ENCODE data around the gene ARHGDIA.

Gene ARHGDIA

GRCh38 chr17:81914103-81914850 is 43.1 kb upstream of the ARHGDIA start:
- in situ Hi-C loops (cut with MboI; ENCODE audit: low pct_unique_long_range_greater_than_20kb, low sequenced_read_pairs, unreplicated experiment): no loop called here
- no peak for TF ChIP-seq CTCF (IDR thresholded peaks at IDR 0.05; ENCODE audit: extremely low read depth, insufficient read depth, missing control alignments)
- no peak for DNase-seq (ENCODE audit: low spot score)

GRCh38 chr17:81913394-81914102 is 42.4 kb upstream of the ARHGDIA start:
- in situ Hi-C loops (cut with MboI; ENCODE audit: low pct_unique_long_range_greater_than_20kb, low sequenced_read_pairs, unreplicated experiment): no loop called here
- TF ChIP-seq CTCF (IDR thresholded peaks at IDR 0.05; ENCODE audit: extremely low read depth, insufficient read depth, missing control alignments): no peak
- DNase-seq (ENCODE audit: low spot score): no peak

GRCh38 chr17:81912441-81913309 is 41.5 kb upstream of the ARHGDIA start:
- no peak for DNase-seq (ENCODE audit: low spot score)
- in situ Hi-C loops (cut with MboI; ENCODE audit: low pct_unique_long_range_greater_than_20kb, low sequenced_read_pairs, unreplicated experiment): no loop called here
- TF ChIP-seq CTCF (IDR thresholded peaks at IDR 0.05; ENCODE audit: extremely low read depth, insufficient read depth, missing control alignments): no peak

- DNase-seq (ENCODE audit: low spot score): no peak
- in situ Hi-C loops (cut with MboI; ENCODE audit: low pct_unique_long_range_greater_than_20kb, low sequenced_read_pairs, unreplicated experiment): no loop called here
- TF ChIP-seq CTCF (IDR thresholded peaks at IDR 0.05; ENCODE audit: extremely low read depth, insufficient read depth, missing control alignments): no peak
Observed at GRCh38 chr17:81911969-81912368, 40.8 kb upstream of the ARHGDIA start.

GRCh38 chr17:81911277-81911961 is 40.3 kb upstream of the ARHGDIA start, which contains the start of gene PCYT2:
PCYT2 (minus strand) TSS chr17:81911399; CDS start chr17:81911355, 44 bp downstream.
- TF ChIP-seq CTCF (IDR thresholded peaks at IDR 0.05; ENCODE audit: extremely low read depth, insufficient read depth, missing control alignments): no peak
- in situ Hi-C loops (cut with MboI; ENCODE audit: low pct_unique_long_range_greater_than_20kb, low sequenced_read_pairs, unreplicated experiment): no loop called here
- peak; percentile 100 for DNase-seq (ENCODE audit: low spot score)

GRCh38 chr17:81910840-81911276 is 39.7 kb upstream of the ARHGDIA start:
- no peak for DNase-seq (ENCODE audit: low spot score)
- in situ Hi-C loops (cut with MboI; ENCODE audit: low pct_unique_long_range_greater_than_20kb, low sequenced_read_pairs, unreplicated experiment): no loop called here
- TF ChIP-seq CTCF (IDR thresholded peaks at IDR 0.05; ENCODE audit: extremely low read depth, insufficient read depth, missing control alignments): no peak

Measured in GM13977 (cell line).